Body of pancreas (tissue), 4 donors: ENCODE results near the gene NIT1. TPM values are rescaled to one million over a fixed set of nuclear protein-coding genes. Genes with fewer than 3 reads are reported as not detected.
A peak's percentile ranks its signal among the peaks of the same experiment; 100 is the strongest.

Experiments used
- ATAC-seq: fragments of 150-250 bp; one replicate; pipeline ENCODE4 v1.9.1; 2016
- DNase-seq, 4 donors: peaks; one replicate each; pipeline ENCODE4 v3.0.0-alpha.2; 2019
- H3K27ac ChIP-seq, 4 donors: fragments of 200-600 bp; sonication (generic); 1 replicate in 3 of 4; 2 replicates in 1 of 4; pipeline versions ENCODE4 v1.5.1 to v1.6.1; 2016 to 2019; ENCODE audit warnings: mild to moderate bottlenecking in 1 of 4, mixed read lengths in 1 of 4, moderate library complexity in 1 of 4
- H3K27me3 ChIP-seq, 2 donors: fragments of 200-600 bp; sonication (generic); one replicate each; pipeline ENCODE4 v1.6.0; 2016; ENCODE audit warnings: mild to moderate bottlenecking in 1 of 2
- H3K36me3 ChIP-seq, 2 donors: fragments of 200-600 bp; sonication (generic); replicated peaks in 1 of 2; 2 replicates each; pipeline ENCODE4 v1.5.1; 2016; ENCODE audit warnings: low read depth in 2 of 2; ENCODE audit not compliant: insufficient read depth in 1 of 2
- H3K4me1 ChIP-seq: fragments of 200-600 bp; sonication (generic); one replicate; pipeline ENCODE4 v1.6.0; 2016
- H3K4me3 ChIP-seq, 2 donors: fragments of 200-600 bp; sonication (generic); 1 replicate in 1 of 2; 2 replicates in 1 of 2; pipeline ENCODE4 v1.5.1; 2016 to 2019
- H3K9me3 ChIP-seq, 3 donors: fragments of 200-600 bp; sonication (generic); 1 replicate in 2 of 3; 2 replicates in 1 of 3; pipeline ENCODE4 v1.5.1; 2016
- CTCF ChIP-seq, 7 experiments: fragments of 450-650 bp in 4 of 7; fragments of 200-600 bp in 3 of 7; sonication (generic) in 3 of 7; IDR thresholded peaks; one replicate each; pipeline ENCODE4 v1.5.1; 2016 to 2019; ENCODE audit warnings: antibody characterized with exemption in 7 of 7
- POLR2A ChIP-seq, 3 donors: fragments of 450-650 bp; IDR thresholded peaks; one replicate each; pipeline ENCODE4 v1.6.1; 2016; ENCODE audit warnings: antibody characterized with exemption in 3 of 3, mild to moderate bottlenecking in 2 of 3
- WGBS, 2 donors: methylation state at CpG; one replicate each; pipeline ENCODE4 v1.1.5; 2017; 5-methylcytosine and 5-hydroxymethylcytosine counted together
- intact Hi-C: fragments of 100-400 bp; cut with DNase I; formaldehyde crosslinking; loops from one replicate; pipeline ENCODE4 v1.15.1; 2023
- total RNA-seq, 2 donors: library from RNA; depleted of rRNA; stranded (reverse); fragments of >200 nt; gene quantifications; one replicate each; pipeline ENCODE4 v1.1.0, GENCODE V29; 2016

Gene NIT1
- total RNA-seq, 2 donors from 2014 or later = 22.8 to 38.6 TPM

- ATAC-seq (no peak), DNase-seq (no peak)
- WGBS, 2 donors = 74 to 79% methylated on average over 5 of the region's 5 CpGs
- Histone ChIP-seq H3K27me3 (no peaks in the 10 kb centered on the region), H3K36me3 (peaks cover 0 to 2% of the 10 kb centered on the region in 2 donors), H3K4me1 (peaks cover 49% of the 10 kb centered on the region), H3K9me3 (no peaks in the 10 kb centered on the region), H3K4me3 (no peak overlapping the region), H3K27ac (no peak overlapping the region)
- intact Hi-C loops = no loop called here
- TF ChIP-seq CTCF (IDR thresholded peaks at IDR 0.05) (no peak), POLR2A (IDR thresholded peaks at IDR 0.05) (no peak)
Measured at GRCh38 chr1:161163793-161164192, 45.9 kb downstream of the NIT1 start.

DNA sequence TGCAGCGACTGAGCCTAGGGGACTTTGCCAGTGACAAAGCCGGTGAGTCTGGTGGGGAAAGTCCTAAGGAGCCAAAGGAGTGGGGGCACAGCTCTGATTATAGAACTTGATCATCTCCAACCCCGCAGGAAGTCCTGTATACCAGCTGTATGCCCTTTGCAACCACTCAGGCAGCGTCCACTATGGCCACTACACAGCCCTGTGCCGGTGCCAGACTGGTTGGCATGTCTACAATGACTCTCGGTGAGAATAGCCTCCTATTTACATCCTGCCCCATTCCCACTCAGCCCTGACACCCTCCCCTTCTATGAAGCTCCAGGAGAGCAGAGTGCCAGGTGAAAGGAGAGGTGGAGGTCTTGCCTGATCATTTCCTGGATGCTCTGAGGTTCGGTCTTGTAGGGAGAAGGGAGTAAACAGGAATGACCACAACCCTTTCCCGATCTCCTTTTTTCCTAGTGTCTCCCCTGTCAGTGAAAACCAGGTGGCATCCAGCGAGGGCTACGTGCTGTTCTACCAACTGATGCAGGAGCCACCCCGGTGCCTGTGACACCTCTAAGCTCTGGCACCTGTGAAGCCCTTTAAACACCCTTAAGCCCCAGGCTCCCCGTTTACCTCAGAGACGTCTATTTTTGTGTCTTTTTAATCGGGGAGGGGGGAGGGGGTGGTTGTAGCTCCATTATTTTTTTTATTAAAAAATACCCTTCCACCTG, 47.2 kb downstream of the NIT1 start:
- no peak overlapping the region for H3K4me3 ChIP-seq
- H3K9me3 ChIP-seq = no peaks in the 10 kb centered on the region
- TF ChIP-seq POLR2A (IDR thresholded peaks at IDR 0.05) = no peak
- DNase-seq (no peak), ATAC-seq (no peak)
- H3K4me1 ChIP-seq = peaks cover 43% of the 10 kb centered on the region
- no peaks in the 10 kb centered on the region for H3K27me3 ChIP-seq
- peaks cover 0 to 2% of the 10 kb centered on the region in 2 donors for H3K36me3 ChIP-seq
- peak overlapping the region; percentile 0 to 91 (median 88) for H3K27ac ChIP-seq
- 47 to 55% methylated on average over 13 to 14 of the region's 14 CpGs for WGBS, 2 donors
- intact Hi-C loops = no loop called here

- peak; percentile 96 to 98 (median 97) for DNase-seq
- Histone ChIP-seq H3K9me3 (no peaks in the 10 kb centered on the region), H3K36me3 (peaks cover 1 to 5% of the 10 kb centered on the region in 2 donors), H3K4me3 (peak within 1 kb of the TSS; percentile 17 to 83), H3K4me1 (peaks cover 34% of the 10 kb centered on the region), H3K27ac (peak within 1 kb of the TSS; percentile 86 to 91 (median 90)), H3K27me3 (no peaks in the 10 kb centered on the region)
- intact Hi-C loops = no loop called here
- WGBS, 2 donors = 0 to 1% methylated on average over 30 to 54 of the region's 54 CpGs
- peak; percentile 96 for ATAC-seq
- TF ChIP-seq CTCF (IDR thresholded peaks at IDR 0.05) (peak in 6 of 7 experiments; percentile 5 to 47 (median 34)), POLR2A (IDR thresholded peaks at IDR 0.05) (peak; percentile 48 to 90 (median 77))
Measured at GRCh38 chr1:161165742-161166668, 48.1 kb downstream of the NIT1 start, which contains the start of gene PPOX. TSS of gene PPOX (plus strand) at chr1:161166426. CDS start at chr1:161166848, 422 bp downstream.

DNA sequence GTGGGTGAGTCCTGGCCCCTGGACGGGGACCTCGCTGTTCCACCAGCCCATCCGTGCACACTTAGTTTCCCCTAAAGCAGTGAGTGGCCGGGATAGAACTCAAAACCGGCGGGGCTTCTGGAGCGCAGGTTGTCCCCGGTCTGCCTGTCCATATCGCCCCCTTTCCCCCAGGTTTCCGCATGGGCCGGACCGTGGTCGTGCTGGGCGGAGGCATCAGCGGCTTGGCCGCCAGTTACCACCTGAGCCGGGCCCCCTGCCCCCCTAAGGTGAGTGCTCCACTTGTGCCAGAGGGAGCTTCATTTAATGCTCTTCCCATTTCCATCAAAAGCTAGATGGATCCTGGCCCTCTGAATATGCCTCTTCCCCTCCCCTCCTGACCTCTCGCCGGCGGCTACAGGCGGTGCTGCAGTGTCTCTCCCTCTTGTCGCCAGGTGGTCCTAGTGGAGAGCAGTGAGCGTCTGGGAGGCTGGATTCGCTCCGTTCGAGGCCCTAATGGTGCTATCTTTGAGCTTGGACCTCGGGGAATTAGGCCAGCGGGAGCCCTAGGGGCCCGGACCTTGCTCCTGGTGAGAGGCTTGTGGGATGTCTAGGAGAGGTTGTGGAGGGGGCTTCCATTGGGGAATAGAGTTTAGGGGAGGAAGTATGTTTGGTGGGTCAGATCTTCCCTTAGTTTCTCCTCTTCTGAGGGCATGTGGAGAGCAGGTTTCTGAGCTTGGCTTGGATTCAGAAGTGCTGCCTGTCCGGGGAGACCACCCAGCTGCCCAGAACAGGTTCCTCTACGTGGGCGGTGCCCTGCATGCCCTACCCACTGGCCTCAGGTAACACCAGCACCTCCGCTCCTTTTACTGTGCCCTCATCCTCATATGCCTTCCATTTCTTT, 49.0 kb downstream of the NIT1 start:
- intact Hi-C loops = no loop called here
- no peak for ATAC-seq
- H3K36me3 ChIP-seq = peaks cover 9 to 12% of the 10 kb centered on the region in 2 donors
- H3K27ac ChIP-seq = peak overlapping the region; percentile 86 to 91 (median 90)
- H3K4me3 ChIP-seq = peak overlapping the region; percentile 17 to 83
- H3K27me3 ChIP-seq = no peaks in the 10 kb centered on the region
- WGBS, 2 donors = 5 to 12% methylated on average over 19 to 33 of the region's 33 CpGs
- TF ChIP-seq POLR2A (IDR thresholded peaks at IDR 0.05) (no peak), CTCF (IDR thresholded peaks at IDR 0.05) (no peak)
- peaks cover 29% of the 10 kb centered on the region for H3K4me1 ChIP-seq
- peak in 1 of 4 donors; percentile 27 for DNase-seq
- H3K9me3 ChIP-seq = no peaks in the 10 kb centered on the region
